Globus pallidus (tissue), 1 donor: ENCODE measurements around the gene NPAS3.

Experiments
- DNase-seq: peaks from one replicate; pipeline ENCODE4 v3.0.0-alpha.2; 2015; ENCODE audit warnings: low spot score

Gene NPAS3

DNA sequence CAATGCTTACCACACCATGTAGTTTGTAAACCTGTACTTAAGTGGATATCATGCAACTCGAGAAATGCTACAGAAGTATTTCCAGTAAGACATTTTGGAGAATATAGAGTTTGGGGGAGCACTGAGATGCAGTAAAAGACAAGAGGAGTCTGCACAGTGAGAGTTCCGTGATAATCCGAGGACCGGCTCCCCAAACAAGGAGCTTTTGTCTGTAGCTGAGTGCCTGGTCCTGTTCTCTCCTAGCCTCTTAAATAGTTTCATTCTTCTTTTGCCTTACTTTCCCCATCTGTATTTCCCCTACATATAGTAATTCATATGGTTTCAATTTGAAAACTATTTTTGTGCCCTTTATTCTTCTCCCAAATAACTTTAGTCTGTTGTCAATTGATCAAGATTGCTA is 648.1 kb downstream of the NPAS3 start:
- peak; percentile 60 for DNase-seq

DNA sequence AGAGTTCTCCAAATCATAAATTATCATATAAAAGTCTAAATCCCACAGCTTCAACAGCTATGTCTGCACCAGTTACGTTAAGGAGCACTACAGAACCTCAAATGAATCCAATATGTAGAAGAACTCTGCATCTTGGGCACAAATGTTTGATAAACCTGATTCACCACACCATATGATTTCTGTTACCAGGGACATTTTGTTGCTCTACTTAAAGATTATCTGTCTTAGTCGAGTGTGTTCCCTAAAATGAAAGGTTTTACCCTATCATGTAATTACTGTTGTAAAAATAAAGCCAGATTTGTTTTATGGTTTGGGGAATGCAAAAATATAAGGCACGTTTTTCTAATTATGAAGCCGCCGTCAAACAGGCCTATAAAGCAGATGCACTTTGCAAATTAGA is 649.1 kb downstream of the NPAS3 start:
- no peak for DNase-seq

DNA sequence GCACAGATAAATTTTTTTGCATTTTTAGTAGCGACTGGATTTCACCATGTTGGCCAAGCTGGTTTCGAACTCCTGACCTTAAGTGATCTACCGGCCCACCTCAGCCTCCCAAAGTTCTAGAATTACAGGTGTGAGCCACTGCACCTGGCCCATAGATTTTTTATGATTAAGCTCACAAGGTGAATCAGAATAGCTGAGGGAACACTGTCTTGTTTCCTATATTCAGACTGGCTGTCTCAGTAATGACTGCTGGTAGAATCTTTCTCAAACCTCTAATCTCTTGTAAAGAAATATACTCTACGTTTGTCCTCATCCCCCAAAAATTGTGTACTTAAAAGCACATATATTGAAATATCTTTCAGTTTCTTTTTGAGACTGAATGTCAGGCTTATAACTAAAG is 650.1 kb downstream of the NPAS3 start:
- DNase-seq, result no peak

DNA sequence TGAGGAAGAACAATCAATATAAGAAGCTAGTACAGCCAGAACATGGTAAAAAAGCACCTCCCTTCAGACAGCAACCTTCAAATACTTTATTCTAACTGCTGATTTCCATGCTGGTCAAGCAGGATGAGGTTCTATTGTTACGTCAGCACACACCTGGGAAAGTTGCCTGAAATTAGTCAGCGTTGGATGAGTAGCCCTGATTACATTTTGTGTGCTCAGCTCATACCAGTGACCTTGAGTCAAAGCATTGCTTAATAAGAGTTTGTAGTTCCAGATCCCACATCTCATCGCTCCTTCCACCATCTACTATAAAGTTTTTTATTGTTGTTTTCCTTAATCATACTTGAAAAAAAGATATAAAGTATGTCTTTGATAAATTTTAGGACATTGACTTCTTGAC is 650.7 kb downstream of the NPAS3 start:
- no peak for DNase-seq

DNA sequence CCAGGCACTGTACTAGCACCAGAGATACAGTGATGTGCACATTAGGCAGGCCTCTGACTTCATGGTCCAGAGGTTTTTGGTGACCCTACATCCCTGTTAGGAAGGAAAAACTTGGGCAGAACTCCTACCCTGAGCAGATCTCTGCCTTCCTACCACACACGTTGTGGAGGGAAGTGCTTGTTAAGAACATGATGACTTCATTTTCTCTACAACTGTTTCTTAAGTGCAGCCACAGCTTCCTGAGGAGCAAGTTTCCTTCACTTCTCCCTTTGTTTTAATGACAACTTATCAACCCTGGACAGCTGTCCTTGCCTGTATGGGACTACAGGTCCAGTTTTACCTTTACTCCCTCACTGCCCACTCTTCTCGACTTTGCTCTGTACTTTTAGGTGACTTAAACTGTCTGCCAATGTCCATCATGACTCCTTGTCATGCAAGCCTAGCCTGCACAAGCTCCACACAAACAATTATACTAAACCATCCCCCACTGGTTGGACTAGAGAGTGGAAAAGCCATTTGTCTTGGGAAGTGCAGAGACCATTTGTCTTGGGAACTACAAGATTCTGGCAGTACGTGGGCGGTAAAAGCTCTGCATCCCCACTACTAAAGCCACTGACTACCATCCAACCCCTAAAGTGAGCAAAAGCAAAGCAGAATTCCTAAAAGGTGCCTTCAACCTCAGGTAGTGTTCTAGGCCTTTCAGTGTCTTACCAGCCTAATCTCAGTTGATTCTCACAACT is 652.4 kb downstream of the NPAS3 start:
- DNase-seq, result no peak

DNA sequence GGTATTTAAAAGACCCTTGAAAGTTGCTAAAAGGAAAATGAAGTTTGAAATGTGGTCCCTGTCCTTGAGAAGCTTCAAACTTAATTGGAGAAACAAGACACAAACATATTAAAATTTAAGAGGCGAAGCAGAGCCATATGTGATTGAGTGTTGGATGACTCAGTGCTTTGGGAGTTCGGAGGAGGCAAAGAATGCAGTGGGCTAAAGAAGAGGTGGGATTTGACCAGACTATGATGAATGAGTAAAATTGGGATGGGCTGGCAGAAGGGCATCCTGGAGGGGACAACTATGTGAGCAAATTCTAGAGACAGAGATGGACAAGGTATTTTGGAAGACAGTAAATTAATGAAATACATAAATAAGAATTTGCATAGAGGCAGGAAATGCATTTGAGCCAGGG is 653.6 kb downstream of the NPAS3 start:
- DNase-seq, result no peak

DNA sequence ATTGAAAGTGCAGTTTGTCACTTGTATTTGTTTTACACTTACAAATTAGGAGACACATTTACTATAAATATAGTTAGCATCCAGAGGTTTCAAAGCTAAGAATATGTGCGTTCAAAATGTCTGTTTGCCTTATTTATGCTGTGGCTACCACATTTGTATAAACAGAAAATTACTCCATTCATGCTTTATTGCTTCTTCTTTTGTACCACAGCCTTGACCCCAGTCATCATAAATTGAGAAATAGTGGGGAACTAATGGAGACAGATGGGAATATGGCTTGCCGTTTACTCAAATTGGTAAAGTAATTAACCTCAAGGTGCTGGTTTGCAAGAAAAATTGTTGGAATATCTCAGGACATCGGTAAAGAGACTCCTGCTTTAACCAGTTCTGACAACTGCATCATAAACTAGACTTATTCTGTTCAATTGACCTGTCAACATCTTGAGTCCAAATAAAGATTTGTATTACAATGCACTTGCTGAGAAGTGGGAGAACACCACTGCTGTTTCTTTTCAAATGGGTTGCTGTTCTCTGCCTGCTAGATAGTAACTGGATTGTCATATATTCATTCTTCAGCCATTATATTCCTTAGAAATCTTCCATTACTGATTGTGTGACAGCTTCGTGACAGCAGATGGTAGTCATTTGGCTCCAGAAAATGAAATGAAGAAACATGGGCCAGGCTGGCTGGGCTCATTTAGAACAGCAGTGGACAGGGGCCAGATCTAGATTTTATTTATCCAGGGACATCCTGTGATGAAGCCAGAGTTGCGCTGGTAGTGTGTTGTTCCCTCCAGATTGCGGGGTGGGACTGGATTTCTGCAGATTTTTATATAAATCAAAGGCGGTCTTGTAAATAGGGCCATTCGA is 657.8 kb downstream of the NPAS3 start:
- no peak for DNase-seq

DNA sequence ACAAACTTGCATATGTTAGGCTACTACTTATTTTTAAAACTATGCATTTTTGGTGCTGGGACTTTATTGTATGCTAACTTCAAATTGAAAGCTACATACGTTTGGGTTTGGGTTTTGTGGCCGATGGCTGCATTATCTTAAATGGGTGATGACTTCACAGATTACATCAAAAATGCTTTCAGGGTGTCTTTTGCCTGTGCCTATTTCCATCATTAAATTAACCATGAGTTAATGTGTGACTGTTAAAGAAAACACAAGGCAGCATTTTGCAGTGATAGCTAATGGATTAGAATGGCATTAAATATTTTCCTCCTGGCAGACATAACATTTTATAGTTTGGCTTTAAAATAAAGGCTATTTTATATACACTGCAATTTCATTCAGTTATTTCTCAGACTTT is 659.9 kb downstream of the NPAS3 start:
- no peak for DNase-seq

DNA sequence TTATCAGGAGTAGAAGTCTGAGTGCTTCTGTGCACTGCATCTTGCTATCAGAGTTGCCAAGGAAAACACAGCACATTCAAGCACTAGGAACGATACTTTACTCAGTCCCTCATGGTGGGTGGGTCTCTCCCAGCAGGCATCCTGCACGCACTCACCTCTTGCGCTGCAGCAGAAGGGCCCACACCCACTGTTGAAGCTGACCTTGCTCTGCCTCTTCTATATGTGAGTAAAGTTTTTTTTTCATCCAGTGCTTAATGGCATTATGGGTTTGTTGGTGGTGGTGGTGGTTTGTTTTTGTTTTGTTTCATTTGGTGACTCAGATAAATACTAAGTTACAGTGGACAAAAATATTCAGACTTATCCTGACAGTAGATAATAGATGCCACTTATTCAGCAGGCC is 663.7 kb downstream of the NPAS3 start:
- DNase-seq, result no peak

DNA sequence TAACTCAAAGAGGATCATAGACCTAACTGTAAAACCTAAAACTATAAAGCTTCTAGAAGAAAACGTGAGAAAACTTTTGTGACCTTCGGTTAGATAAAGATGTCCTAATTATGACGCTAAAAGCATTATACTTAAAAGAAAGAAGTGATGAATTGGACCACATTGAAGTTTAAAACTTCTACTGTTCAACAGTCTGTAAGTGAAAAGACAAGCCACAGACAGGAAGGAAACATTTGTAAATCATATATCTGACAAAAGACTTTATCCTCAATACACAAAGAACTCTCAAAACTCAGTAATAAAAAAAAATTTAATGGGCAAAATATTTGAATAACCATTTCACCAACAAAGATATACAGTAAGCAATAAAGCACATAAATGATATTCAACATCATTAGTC is 667.9 kb downstream of the NPAS3 start:
- no peak for DNase-seq

DNA sequence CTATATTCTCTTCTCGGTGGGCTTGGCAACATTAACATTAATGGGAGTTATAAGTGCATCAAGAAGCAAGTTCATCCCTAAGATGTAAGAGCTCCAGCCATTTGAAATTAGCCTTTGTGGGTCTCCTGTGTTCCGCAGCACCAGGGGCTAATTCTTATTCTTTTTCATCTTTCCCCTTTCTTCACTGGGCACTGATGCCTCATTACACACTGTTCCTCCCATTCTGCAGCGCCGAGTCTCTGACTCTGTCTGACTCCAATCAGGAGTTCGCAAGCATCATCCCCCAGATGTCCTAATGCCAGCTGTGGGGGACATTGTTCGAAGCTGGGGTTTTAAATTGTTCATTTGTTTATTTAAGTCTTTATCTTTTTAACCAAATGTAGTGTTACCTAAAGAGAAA is 670.9 kb downstream of the NPAS3 start:
- DNase-seq, result no peak

DNA sequence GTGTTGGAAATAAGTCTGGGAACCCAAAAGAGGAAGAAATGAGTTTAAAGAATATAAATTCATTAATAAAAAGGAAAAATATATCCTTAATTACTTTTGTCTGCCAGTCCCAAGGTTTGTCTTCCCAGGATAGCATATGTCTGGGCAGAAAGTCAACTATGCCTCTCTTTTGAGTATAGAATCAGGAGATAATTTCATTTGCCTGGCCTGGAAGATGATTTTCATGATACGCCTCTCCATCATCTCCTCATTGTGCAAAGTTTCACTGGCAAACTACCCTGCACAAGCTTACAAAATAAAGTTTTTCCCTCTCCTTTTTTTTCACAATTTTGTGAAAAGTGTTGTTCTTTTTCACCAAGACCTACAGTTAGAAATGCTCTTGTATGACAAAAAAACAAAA is 671.4 kb downstream of the NPAS3 start:
- no peak for DNase-seq

DNA sequence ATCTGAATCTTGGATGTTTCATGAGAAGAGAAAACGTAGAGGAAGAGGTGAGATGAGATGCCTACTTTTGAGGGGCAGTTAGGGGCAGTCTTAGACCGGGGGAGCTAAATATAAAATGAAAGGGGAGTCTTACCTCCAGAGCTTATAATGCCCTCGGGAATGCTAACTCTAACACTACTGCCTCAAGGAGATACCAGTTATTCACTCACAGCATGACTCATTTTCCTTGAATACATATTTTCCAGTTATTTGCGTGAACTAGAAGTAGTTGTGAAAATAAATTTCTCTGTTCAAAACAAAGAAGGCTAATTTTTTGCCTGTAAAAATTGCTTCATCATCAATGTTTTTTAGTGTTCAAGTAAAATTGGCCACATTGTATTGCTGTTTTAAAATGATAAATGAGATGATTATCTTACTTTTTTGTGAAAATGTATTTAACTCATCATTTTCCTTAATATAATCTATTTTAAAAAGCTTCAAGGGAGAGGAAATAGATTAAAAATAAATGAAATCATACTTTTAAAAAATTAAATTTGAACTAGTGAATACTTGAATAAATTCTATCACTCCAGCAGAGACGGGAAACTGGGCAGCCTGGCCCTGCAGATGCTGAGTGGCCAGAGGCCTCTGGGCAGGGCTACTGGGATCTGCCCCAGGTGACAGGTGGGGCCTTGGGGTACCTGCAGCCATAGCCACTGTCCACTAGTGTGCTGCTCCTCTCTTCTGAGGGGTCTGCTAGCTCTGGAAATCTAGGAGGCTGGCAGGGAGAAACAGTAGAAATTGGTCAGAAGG is 672.9 kb downstream of the NPAS3 start:
- DNase-seq, result no peak

DNA sequence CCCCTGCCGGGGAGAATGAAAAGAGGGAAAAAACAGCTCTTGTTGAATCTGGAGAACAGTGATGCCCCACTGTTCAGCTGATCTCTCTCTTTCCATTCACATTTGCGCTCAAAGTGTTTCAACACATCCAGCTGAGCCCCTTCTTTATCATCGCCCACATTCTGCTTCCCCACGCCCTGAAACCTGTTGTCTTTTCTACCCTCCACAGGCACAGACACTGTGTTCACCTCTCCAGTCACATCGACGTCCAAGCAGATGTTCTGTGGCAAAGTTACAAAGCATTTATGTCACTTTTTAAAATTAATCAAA is 673.5 kb downstream of the NPAS3 start:
- DNase-seq, result no peak

DNA sequence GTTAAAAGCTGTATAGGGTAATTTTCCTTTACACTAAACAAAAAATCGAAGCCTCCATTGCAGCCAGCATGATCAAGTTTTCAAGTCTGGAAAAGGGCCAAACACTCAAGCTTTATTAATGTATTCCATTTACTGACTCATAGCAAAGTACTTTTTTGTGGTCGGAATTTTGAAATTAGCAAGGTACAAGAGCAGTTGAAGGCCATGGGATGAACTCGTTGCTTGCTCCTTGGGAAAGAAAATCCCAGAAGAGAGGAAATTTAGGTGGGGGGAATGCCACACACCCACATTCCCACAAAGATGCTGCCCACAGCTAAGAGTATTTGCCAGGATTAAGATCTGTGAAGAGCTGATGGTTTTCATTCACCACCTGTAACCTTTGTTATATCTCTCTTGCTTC is 678.5 kb downstream of the NPAS3 start:
- no peak for DNase-seq

DNA sequence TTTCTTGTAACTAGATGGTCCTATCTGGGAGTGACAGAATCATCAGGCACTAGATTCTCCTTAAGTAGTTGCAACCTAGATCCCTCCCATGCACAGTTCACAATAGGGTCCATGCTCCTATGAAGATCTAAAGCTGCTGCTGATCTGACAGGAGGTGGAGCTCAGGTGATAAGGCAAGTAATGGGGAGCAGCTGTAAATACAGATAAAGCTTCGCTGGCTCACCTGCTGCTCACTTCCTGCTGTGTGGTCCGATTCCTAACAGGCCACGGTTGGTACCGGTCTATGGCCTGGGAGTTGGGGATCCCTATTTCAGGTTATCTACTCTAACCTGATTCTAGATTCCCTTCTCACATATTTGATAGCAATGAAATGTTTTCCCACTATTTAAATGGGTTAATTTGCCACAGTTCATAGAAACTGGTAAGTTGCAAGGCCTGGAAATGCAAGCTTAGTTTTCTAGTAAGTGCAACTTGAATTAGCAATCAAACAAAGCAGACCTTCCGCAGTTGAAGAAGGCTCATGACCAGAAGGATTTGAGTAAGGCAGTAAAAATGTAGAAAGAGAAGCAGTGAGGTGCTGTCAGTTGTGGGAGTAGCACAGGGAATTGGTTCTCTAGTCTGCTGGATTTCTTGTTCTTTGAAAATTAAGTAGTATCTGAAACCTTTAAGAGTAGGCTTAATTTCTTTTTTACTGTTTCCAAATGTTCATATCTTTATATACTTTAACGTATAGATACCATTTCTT is 679.9 kb downstream of the NPAS3 start:
- DNase-seq, result no peak

DNA sequence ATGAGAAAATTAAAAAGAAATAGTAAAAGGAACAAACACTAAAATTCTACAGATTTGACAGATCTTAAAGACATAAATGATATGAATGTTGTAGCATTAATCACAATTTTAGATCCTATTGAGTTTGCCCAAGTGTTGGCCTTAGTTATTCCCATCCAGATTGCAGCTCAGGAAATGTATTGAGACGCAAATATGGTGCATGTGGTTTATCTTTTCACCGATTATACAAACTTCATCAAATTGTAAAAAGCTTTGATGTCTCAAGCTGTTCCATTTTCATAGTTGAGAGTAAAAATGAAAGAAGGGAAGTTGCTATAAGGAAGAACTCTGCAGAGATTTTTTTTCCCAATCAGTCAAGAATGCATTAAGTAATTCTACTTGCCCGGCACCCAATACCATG is 683.8 kb downstream of the NPAS3 start:
- no peak for DNase-seq

DNA sequence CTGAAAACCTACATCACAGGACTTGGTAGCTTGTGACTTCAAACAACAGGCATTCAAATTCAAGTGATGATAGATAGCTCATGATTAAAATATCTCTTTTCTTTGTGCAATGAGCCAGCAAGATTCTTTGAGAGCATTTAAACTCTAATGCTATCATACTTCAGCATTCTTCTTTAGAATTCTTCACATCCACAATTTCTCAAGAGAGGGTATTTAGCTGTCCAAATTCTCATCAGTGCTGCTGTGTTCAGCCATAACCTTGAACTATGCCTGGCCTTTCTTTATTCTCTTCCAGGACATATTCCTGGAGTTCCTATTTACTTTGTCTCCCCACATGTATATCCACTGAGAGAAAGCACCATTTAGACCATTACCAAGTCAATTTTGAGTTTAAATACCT is 691.1 kb downstream of the NPAS3 start:
- no peak for DNase-seq

DNA sequence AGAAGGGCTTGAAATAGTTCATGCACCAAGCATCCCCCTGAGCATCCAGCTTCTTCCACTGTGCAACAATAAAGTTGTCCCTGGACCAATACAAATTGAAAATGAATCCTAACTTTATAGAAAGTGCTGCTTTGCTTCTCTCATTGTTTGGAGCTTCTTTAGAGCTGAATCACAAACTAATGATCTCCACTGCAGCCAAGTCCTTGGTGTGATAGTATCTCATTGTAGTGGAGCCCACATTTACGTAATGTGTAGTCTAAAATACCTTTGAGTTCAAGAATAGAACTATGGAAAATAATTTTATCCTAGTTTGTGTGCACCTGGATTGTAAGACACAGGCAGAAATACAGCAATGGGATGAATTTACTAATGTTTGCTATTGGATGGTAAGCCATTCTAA is 692.3 kb downstream of the NPAS3 start:
- no peak for DNase-seq

DNA sequence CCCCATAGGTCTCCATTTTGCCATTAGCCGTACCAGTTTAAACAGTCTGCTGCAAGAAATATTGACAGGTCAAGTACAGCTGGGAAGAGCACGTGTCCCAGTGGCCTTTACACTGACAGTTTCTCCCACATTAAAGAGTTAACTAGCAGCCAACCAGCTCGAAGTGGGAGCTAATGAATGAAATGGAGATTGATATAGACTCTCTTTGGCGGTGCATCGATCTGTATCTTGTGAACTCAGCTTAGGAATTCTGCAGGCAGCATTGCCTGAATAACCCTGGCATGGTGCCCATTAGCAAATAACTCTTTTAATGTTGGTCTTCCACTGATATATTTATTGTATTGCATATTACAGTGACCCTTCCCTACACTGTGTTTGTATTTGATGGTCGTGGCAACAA is 692.8 kb downstream of the NPAS3 start:
- no peak for DNase-seq

DNA sequence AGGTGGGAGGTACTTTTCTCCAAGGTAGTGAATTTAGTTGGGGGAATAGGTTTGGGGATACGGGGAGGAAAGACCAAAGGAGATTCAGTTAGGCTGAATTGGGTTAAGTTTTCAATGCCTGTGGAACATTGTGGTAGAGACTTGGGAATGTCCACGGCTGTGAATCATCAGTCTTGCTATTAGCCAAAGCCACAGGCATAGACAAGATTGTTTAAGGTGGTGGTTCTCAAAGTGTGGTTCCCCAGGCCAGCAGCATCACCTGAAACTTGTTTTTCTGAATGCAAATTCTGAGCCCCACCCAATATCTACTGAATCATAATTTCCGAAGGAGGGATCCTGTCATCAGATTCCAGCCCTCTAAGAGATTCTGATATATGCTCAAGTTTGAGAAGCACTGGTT is 696.0 kb downstream of the NPAS3 start:
- DNase-seq, result no peak

DNA sequence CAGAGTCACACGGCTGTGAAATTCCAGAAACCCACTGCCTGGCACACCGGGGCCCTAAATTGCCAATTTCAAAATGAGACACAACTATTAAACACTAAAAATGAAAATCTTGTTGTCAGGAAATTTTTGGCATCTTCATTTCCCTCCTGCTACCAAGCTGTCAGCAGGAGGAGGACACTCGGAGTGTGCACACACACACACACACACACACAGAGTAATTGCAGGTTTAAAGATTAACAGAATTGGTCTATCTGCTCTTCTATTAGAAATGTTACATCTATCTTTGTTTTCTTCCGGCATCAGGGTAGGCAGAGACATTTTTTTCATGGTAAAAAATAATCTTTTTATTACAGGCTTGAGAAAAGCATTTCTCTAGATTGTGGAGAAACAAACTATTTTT is 698.0 kb downstream of the NPAS3 start:
- DNase-seq, result no peak
